ENCODE results near the gene KRT33B.
"Not testable (repeated sequence)": the region's sequence is repeated elsewhere in the genome, so short reads cannot be mapped to it uniquely, and the experiment has no call there.

The KRT33B gene

DNA sequence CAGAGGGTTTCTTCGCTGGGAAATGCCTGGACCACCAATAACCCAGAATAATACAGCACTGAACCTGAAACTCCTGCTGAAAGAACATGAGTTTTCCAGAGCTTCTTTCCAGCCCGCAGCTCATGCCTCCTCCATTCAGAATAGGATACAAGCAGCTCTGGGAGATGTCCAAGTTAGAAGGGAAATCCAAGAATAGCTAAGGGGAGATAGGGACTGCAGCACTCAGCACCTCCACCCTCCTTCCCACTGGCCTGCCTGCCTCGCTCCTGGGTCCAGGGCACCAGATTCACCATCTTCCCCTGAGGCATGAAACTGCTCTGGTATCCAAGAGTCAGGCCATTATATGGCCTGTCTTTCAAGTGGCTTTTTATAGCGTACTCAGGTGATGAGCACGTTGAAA is 23.7 kb upstream of the KRT33B start:
- no peak for DNase-seq

DNA sequence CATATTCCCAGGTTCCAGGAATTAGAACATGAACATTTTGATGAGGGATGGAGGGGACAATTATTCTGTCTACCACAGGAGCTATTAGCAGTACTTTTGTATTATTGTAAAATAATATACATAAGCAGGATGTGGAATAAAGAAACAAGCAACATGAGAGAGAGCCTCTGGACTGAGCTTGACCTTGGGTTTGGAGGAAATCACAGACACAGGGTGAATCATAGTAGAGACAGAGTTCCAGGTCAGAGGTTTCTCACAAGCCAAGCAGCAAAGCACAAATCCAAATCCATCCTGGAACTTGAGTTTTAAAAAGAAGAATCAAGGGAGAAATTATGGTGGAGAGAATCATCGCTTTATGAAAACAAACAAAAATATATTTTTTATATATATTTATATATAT is 22.7 kb upstream of the KRT33B start:
- DNase-seq = no peak

DNA sequence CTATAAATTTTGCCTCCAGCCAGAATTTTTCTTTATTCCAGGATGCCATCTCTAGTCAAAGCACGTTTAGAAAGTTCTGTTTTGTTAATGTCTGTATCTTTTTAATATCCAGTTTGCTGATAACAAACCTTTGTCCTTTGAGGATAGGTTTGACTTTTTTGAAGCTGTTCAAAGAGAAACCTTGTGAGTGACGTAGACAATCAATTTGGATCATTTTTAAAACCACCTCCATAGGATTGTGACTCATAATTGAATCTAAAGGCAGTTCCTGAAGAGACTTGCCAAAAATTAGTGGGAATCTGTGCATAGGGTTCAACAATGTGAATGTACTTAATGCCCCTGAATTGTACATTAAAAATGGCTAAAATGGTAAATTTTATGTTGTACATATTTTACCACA is 21.9 kb upstream of the KRT33B start:
- no peak for DNase-seq

DNA sequence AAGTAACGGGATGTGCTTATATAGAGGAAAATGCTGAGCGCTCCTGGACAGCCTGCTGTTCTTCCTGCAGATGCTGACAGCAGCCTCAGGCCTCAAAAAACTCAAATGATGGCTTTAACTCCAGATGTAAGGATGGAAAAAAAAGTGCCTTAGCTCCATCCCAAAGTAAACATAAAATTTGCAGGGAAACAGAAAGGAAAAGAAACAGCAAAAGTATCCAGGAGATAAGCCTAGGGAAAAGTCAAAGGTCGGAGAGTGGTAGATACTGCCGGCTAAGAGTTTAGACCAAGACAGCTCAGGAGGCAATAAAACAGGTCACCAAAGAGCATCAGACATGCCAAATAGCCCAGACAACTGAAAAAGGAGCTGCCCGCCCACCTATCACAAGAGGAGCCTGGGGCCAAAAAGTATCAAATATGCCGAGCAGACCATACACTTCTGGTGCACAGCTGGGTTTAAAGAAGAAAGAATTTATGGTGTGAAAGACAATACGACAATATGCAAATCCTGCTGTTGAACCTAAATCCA is 20.9 kb upstream of the KRT33B start:
- DNase-seq = no peak

DNA sequence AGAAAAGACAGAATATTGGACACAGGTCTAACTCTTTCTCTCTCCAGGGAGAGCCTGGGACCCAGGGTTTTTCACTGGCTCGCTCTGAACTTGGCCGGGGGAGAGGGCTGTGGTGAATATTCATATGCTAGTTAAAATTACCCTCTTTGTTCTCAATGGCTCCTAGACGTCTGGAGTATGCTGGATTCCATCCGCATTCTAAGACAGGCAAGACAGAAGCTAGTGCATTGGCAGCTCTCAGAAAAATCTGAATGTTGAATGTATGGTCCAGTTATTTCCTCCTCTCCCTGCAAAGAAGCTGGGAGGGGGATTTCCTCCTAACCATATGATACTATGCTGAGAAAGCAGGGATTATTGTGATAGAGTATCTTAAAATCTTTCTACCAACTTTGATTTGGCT is 18.1 kb upstream of the KRT33B start:
- no peak for DNase-seq

DNA sequence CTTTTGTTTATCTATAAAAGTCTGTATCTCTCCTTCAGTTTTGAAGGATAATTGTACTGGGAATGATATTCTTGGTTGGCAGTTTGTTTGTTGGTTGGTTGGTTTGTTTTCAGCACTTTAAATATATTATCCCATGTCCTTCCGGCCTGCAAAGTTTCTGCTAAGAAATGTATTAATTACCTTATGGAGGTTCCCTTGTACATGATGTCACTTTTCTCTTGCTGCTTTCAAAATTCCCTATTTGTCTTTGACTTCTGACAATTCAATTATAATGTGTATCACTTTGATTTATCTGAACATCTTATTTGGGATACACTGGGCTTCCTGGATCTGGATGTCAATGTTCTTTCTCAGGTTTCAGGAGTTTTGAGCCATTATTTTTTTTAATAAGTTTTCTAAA is 16.6 kb upstream of the KRT33B start:
- no peak for DNase-seq

DNA sequence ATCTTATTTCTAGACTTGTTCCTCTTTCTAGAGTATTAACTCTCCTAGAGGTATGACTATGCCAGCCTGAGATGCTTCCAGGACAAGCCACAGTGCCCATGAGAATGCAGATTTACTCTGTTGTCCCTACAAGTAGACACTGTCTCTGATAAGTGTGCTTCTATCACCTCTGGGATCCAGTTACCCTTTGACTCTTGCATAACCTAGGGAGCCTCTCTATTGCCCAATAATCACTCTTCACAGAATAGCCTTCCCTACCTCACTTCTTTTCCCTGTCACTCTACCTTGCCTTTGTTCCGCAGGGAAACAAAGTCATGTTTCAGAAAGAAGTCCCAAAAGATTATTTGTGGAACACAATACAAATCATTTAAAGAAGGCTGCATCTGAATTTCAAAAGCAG is 14.1 kb upstream of the KRT33B start:
- no peak for DNase-seq

DNA sequence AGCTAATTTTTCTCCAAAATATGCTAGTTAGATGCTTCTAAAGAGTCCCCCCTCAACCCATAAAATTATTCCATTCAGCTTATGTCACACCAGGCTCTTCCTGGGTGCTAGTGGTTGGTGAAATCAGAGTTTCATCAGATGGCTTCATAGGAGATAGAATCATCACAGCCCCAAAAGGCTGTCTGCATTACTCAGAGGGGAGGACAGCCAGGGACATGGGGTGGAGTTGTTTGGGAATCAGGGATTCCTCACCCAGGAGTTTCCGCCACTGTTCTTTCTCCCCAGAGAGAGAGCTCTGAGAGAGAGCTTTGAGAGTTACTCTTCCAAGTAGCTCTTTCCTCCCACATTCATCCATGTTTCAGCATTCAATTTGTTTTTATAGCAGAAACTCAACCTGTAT is 12.8 kb upstream of the KRT33B start:
- DNase-seq = no peak

DNA sequence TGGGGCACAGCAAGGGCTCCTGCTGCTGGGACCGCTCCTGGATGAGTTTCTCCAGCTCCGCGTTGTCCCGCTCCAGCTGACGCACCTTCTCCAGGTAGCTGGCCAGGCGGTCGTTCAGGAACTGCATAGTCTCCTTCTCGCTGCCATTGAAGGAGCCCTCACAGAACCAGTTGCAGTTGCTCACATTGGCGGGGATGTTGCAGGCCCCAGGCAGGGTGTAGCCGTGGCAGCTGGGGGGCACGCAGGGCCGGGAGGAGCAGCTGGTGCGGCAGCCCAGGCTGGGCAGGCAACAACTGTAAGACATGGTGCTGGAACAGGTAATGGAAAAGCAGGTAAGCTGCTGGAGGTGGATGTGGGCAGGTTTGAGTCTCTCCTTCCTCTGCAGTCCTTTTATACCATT is 12.3 kb upstream of the KRT33B start, which contains the start of gene KRT34:
TSS of gene KRT34 (minus strand) at position 364 of the 400 bp plus-strand sequence. CDS start at position 304, 60 bp downstream.
- not testable (repeated sequence) for DNase-seq

DNA sequence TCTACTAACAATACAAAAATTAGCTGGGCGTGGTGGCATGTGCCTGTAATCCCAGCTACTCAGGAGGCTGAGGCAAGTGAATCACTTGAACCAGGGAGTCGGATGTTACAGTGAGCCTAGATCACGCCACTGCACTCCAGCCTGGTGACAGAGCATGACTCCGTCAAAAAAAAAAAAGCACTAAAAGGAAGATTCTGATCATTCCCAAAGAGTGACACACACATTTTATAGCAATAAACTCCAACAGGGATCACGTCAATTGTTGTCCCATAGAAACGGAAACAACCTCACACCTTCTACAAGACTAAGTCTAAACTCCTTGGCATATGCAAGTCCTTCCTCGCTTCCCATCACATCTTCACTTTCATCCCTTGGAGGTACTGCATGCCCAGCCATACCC is 10.5 kb upstream of the KRT33B start:
- not testable (repeated sequence) for DNase-seq

DNA sequence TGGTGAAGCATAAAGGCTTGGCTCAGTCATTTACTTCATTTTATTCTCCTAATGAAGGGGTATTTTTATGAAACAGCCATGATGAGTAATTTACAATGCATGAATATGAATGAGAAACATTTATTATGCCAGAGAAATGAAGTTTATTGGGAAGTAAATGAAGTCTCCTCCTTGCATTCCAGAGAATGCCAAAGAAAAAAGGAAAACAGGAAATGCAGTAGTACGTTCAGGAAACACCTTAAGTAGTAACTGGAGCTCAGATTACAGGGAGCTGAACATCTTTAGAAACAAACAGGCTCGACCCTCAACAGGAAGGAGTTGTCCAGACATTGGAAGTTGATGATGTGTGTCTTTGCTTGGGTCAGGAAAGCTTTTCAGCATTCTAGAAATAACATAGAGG is 7.9 kb upstream of the KRT33B start:
- DNase-seq = no peak

DNA sequence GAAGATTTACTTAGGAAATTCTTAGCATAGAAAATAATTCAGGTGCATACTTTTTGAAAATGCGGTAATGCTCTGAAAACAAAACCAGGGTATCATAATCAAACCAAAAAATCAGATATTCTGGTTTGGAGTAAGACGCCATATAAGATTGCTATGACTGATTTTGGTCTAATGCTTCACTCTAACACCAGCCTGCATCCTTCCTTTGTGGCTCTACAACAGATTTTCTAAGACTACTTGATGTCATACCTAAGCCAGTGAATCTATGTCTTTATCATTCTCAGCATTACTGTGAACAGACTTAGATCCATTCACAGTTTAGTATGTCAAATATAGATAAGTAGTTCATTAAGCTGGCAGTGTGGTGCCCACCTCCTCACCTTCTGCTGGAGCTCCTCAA is 590 bp downstream of the KRT33B start:
- DNase-seq = no peak

DNA sequence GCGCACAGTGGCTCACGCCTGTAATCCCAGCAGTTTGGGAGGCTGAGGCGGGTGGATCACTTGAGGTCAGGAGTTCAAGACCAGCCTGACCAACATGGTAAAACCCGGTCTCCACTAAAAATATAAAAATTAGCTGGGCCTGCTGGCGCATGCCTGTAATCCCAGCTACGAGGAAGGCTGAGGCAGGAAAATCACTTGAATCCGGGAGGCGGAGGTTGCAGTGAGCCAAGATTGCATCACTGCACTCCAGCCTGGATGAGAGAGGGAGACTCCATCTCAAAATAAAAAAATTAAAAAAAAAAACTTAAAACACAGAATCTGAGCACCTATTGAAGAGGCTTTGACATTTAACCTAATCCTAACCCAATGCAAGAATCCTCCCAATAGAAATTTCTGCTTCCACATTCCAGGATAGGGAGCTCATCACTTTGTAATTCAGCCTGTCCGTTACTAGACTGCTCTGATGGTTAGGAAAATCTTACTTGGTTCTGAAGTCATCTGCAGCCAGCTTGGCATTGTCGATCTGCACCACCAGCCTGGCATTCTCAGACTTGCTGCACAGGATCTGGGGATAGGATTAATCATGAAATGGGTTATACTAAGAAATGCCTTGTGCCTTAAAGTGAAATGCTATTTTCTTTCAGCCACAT is 2.1 kb downstream of the KRT33B start:
- DNase-seq = no peak

DNA sequence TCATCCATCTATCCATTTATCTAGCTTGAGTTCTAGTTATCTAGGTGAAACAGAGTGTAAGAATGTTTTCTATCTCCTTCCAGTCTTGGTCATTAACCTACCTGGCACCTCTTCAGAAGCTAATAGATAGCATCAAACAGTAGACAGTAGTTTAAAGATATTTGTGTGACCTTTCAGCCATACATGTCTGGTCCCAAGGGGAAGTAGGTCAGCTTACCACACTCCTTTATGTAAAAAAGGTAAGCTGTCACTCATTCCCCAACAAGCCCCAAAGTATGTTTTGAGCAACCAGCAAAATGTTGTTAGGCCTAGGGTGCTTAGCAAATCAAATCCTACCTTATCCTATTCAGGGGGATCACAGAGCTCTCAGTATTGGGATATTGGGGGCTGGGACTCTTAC is 3.5 kb downstream of the KRT33B start:
- DNase-seq = no peak

DNA sequence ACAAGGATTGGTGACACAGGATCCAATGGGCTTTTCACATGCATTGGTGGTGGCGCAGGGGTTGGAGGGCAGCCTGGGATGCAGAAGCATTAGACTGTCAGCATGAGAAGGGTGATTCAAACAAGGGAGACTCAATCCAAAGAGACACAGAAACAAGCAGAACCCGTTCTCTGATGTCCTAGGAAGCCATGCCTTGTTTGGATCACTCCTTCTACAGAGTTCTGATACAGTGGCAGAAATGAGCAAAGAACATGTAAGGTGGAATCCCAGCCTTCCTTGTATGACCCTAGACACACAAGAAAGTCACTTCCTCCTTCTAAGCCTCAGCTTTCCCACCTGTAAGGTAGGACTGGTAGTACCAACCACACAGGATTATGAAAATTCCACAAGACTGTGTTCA is 5.7 kb downstream of the KRT33B start:
- DNase-seq = no peak

DNA sequence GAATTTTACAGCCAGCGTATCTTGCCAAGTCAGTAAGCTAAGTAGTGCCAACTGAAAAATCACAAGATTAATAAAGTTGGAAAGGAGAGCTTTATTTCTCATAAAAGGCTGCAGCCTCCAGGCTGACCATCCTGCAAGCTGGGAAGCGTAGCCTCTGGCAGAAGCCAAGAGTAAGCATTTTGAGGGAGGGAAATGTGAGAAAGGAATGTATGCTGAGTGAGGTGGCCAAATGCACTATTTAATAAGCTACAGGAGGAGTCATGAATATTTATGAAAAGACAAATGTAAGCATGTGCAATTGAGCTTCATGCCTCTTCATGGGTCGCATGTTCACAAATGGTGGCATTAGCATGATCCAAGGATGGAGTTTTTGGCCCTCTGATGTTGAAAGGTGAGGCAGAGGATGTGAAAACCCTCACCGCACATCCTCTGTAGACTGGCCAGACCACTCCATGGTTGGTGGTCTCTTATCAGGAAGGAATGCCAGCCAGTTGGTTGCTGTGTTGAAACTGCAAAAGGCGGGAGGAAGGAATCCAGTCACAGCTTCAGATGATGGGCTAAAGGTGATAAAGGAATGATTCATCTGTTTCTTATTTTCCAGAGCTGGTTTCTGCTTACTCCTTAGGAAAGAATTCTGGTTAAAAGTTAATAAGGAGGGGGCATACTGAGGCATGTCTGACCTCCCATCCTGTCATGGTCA is 9.2 kb downstream of the KRT33B start:
- DNase-seq = no peak

DNA sequence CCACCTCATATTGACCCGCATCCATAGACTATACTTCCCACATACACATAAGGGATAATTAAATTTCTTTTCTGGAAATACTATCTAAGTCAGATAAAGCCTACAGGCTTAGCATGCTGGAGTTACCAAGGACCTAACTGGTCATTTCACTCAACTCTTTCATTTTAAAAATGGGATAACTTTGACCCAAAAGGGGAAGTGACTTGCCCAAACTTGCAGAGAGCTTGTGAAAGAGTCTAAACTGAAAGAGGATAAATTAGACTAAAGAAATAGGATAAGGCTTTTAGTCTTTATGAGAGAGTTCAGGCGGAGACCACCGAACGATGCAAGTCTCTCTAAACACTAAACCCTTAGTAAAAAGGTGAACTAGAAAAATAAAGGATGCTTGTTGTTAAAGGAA is 15.1 kb downstream of the KRT33B start:
- no peak for DNase-seq

DNA sequence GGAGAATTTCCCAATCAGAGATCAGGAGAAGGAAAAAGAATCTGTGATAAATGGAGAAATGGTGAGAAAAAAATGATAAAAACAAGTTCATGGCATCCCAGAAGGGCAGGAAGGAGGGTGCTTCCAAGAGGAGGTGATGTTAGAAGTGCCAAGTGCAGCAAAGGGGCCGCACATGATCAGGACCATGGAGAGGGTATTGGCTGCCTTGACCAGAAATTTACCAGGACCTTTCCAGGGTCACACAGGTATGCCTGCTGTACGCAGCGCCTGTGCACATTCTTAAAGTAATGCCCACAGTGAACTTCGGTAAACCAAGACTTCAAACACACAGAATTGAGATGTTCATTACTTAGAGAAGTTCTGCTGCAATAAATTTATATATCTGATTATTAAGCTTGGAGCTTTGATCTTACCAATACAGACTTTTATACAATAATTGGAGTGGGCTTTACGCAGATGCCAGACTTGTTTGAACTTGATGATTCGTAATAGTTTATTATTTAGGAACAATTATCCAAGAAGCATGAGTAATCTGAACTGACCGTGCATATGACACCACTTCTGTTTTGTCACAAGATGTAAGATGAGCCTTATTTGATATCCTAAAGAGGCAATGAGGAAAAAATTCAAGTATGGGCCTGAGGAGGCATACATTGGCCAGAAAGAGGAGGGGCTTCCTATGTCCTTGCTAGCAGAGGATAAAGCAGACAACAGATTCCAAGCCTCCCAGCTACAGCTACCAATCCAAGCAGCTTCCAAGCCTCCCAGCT is 16.8 kb downstream of the KRT33B start:
- DNase-seq = no peak

DNA sequence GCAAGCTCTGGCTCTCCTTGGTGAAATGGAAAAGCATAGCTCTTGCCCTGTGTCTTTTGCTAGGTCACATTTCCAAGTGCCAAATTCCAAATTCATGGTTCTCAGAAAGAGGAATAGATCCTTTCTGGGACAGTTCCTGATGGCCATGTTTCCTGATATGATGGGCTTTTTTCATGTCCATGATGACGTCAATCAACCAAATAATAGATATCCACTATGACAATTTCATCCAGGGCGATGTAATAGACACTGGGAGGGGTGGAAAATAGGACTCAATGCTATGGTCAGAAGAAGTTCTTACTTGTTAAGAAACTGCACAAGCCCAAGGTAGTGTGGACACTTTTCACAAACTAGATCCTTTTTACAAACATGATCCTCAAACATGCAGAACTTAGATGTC is 18.4 kb downstream of the KRT33B start:
- no peak for DNase-seq

DNA sequence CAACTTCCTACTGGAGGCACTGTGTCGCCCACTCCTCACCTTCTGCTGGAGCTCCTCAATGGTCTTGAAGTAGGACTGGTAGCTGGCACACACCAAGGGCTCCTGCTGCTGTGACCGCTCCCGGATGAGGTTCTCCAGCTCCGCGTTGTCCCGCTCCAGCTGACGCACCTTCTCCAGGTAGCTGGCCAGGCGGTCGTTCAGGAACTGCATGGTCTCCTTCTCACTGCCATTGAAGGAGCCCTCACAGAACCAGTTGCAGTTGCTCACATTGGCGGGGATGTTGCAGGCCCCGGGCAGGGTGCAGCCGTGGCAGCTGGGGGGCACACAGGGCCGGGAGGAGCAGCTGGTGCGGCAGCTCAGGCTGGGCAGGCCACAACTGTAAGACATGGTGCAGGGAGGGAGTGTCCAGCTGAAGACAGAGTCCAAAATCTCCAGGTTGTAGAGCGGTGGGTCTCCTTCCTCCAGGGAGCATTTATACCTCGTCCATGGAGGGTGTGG is 19.2 kb downstream of the KRT33B start, which contains the start of gene KRT33A:
TSS of gene KRT33A (minus strand) at position 448 of the 498 bp plus-strand sequence. CDS start at position 387, 61 bp downstream.
- not testable (repeated sequence) for DNase-seq

DNA sequence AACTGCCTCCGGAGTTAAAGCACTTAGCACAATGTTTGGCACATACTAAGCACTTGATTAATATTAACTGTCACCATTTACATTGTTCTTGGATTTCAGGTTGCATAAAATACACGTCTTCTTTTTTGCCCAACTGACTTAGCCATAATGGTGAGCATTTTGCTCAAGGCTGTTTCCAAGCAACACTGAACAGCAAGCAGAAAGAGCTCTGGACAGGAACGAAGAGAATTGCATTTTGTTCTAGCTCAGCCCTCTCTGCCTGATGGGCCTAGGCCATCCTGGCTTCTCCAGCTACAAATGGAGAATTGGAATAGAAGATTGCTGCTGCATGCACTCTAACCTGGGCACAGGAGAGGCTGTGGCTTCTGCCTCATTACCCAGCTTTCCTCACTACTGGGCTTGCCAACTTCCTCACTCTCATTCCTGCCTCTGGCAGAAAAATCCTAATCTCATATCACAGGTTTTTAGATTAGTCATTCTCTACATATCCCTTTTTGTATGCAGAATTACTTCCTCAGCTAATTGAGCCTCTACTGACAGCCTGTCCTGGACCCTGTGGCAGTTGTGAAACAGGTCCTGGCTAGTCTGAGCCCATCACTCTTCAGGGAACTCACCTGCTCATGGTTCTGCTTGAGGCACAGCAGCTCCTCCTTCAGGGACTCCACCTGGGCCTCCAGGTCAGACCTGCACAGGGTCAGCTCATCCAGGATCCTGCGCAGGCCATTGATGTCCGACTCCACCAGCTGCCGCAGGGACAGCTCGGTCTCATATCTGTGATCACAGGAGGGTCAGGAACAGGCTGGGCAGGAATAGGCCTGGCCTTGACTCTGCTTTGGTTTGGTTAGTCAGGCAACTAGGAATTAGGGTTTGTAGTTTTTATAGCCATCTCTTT is 21.5 kb downstream of the KRT33B start:
- DNase-seq = no peak

DNA sequence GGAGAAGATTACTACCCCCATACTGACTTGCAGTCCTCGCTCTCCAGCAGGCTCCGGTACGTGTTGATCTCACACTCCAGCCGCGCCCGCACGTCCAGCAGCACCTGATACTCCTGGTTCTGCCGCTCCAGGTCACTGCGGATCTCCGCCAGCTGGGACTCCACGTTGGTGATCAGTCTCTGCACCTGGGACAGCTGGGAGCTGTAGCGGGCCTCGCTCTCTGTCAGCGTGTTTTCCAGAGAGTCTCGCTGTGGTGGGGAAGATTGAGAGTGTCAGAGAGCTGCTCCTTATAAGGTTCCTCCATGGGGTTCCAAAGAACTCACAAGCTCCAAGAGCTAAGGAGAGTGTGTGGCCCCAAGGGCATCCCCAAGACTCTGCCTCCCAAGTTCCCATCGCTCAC is 23.2 kb downstream of the KRT33B start:
- DNase-seq = not testable (repeated sequence)

Measured in NCI-H510A treated with DMSO at 0.1 percent for 48 hours (cell line).